HepG2 (cell line): Measurements from ENCODE around the gene PIM3. TPM values are rescaled to one million over a fixed set of nuclear protein-coding genes. Genes with fewer than 3 reads are reported as not detected.

Experiments used
- ATAC-seq: fragments of 200-7000 bp; cut with Tn5 transposase; 3 replicates; pipeline ENCODE4 v1.9.1; 2020; ENCODE audit warnings: mild to moderate bottlenecking, moderate library complexity
- BruUV-seq: library from RNA; stranded (reverse); fragments of 400-500 nt; replicated peaks from 2 replicates; lab custom pipeline; 2021; lab: Mats Ljungman, UMichigan
- CTCF ChIA-PET: fragments of 300-600 bp; formaldehyde crosslinking; extraction: SDS; loops from one replicate; lab custom pipeline; 2021; ENCODE audit warnings: low total read pairs, inconsistent platforms, low intra/inter-chr PET ratio; lab: Yijun Ruan, JAX
- POLR2A ChIA-PET: fragments of 350-600 bp; sonication (Branson Sonifier 250); formaldehyde crosslinking; loops from one replicate; lab custom pipeline; 2020; ENCODE audit warnings: antibody characterized with exemption, inconsistent platforms; lab: Yijun Ruan, JAX
- DNase-seq: peaks from one replicate; pipeline ENCODE4 v3.0.0-alpha.2; 2015; ENCODE audit warnings: low spot score
- FAIRE-seq: peaks from 3 replicates; lab custom pipeline; 2011; peaks lifted over from hg19 to GRCh38; lab: Jason Lieb, UNC
- H2AFZ ChIP-seq: one replicate; pipeline ENCODE4 v1.6.1; 2011; ENCODE audit warnings: low read length, inconsistent platforms
- H3K27ac ChIP-seq: fragments of 300-600 bp; 3 replicates; pipeline ENCODE4 v1.8.0; 2011; ENCODE audit warnings: mixed run types, mild to moderate bottlenecking, mixed read lengths, low read length, inconsistent platforms; ENCODE audit not compliant: insufficient read depth; ENCODE audit errors: extremely low read length
- H3K27me3 ChIP-seq, 2 experiments: fragments of 200-600 bp in 1 of 2; 2 replicates in 1 of 2; 3 replicates in 1 of 2; pipeline versions ENCODE4 v1.6.0 to v1.8.0; 2011; ENCODE audit warnings: low read length in 2 of 2, mild to moderate bottlenecking in 2 of 2, moderate library complexity in 2 of 2, inconsistent platforms in 1 of 2; ENCODE audit not compliant: insufficient read depth in 2 of 2, control insufficient read depth in 1 of 2
- H3K36me3 ChIP-seq, 2 experiments: fragments of 200-600 bp in 1 of 2; replicated peaks in 1 of 2; 2 replicates in 1 of 2; 3 replicates in 1 of 2; pipeline versions ENCODE4 v1.5.1 to v1.8.0; 2011; ENCODE audit warnings: low read length in 2 of 2, inconsistent platforms in 1 of 2; ENCODE audit not compliant: insufficient read depth in 2 of 2, control insufficient read depth in 1 of 2
- H3K4me1 ChIP-seq: 2 replicates; pipeline ENCODE4 v1.5.1; 2012; ENCODE audit warnings: low read length, inconsistent platforms; ENCODE audit not compliant: insufficient read depth
- H3K4me2 ChIP-seq: 2 replicates; pipeline ENCODE4 v1.6.0; 2011; ENCODE audit warnings: low read depth, low read length, inconsistent platforms
- H3K4me3 ChIP-seq, 3 experiments: fragments of 200-600 bp in 1 of 3; sonication (generic), shearing (Covaris generic) in 1 of 3; replicated peaks in 1 of 3; 2 replicates each; pipeline ENCODE4 v1.5.1; 2011 to 2016; ENCODE audit warnings: low read length in 3 of 3, inconsistent platforms in 2 of 3, low read depth in 2 of 3, mild to moderate bottlenecking in 2 of 3, control low read depth in 1 of 3, mixed read lengths in 1 of 3; ENCODE audit not compliant: insufficient read depth in 1 of 3
- H3K79me2 ChIP-seq: one replicate; pipeline ENCODE4 v1.6.1; 2011; ENCODE audit warnings: low read length, inconsistent platforms; ENCODE audit not compliant: insufficient read depth
- H3K9ac ChIP-seq: 2 replicates; pipeline ENCODE4 v1.6.0; 2011; ENCODE audit warnings: mild to moderate bottlenecking, low read depth, low read length, inconsistent platforms; ENCODE audit not compliant: insufficient read depth
- H3K9me3 ChIP-seq: 2 replicates; pipeline ENCODE4 v1.5.1; 2012; ENCODE audit warnings: mild to moderate bottlenecking, low read length
- H4K20me1 ChIP-seq: 2 replicates; pipeline ENCODE4 v1.6.0; 2011; ENCODE audit warnings: inconsistent platforms, mild to moderate bottlenecking, low read length, moderate library complexity; ENCODE audit not compliant: insufficient read depth
- AGO2 ChIP-seq: fragments of 200-400 bp; formaldehyde crosslinking; optimal IDR thresholded peaks from 2 replicates; pipeline ENCODE3; 2017; ENCODE audit warnings: mild to moderate bottlenecking, low read depth, low read length, moderate library complexity
- CENPX ChIP-seq: sonication (generic); formaldehyde crosslinking; IDR thresholded peaks from 2 replicates; pipeline ENCODE4 v1.9.0; 2021; ENCODE audit warnings: mild to moderate bottlenecking, missing genetic modification reagents, moderate library complexity
- MIXL1 ChIP-seq: IDR thresholded peaks from 2 replicates; pipeline ENCODE4 v1.6.1; 2016
- NFIB ChIP-seq: sonication (generic); formaldehyde crosslinking; IDR thresholded peaks from 2 replicates; pipeline ENCODE4 v1.9.0; 2021; ENCODE audit warnings: missing genetic modification reagents, mild to moderate bottlenecking, borderline replicate concordance
- ONECUT2 ChIP-seq: sonication (generic); formaldehyde crosslinking; IDR thresholded peaks from 2 replicates; pipeline ENCODE4 v1.4.0; 2020; ENCODE audit warnings: missing genetic modification reagents
- POLR2A ChIP-seq, 2 experiments: IDR thresholded peaks; 2 replicates each; pipeline ENCODE4 v1.6.1; 2011; ENCODE audit warnings: low read depth in 2 of 2, low read length in 2 of 2, mild to moderate bottlenecking in 1 of 2, moderate library complexity in 1 of 2; ENCODE audit not compliant: insufficient read depth in 1 of 2
- RAD51 ChIP-seq: fragments of 450-650 bp; IDR thresholded peaks from 2 replicates; pipeline ENCODE4 v1.6.1; 2016; ENCODE audit warnings: borderline replicate concordance
- SMC3 ChIP-seq: IDR thresholded peaks from 2 replicates; pipeline ENCODE4 v1.6.1; 2011; ENCODE audit warnings: low read length, improper control_type of control experiment
- ZFP1 ChIP-seq: IDR thresholded peaks from 2 replicates; pipeline ENCODE4 v1.6.1; 2016
- ZMYM3 ChIP-seq: sonication (generic); formaldehyde crosslinking; IDR thresholded peaks from 2 replicates; pipeline ENCODE4 v1.5.1; 2020; ENCODE audit warnings: mild to moderate bottlenecking, missing genetic modification reagents
- ZNF121 ChIP-seq: sonication (generic); formaldehyde crosslinking; IDR thresholded peaks from 2 replicates; pipeline ENCODE4 v1.5.0; 2020; ENCODE audit warnings: mild to moderate bottlenecking, missing genetic modification reagents
- ZNF33B ChIP-seq: sonication (generic); formaldehyde crosslinking; IDR thresholded peaks from 2 replicates; pipeline ENCODE4 v1.5.1; 2020; ENCODE audit warnings: mild to moderate bottlenecking, missing genetic modification reagents
- ZNF605 ChIP-seq: sonication (generic); formaldehyde crosslinking; IDR thresholded peaks from 2 replicates; pipeline ENCODE4 v1.8.0; 2022; ENCODE audit warnings: mild to moderate bottlenecking, missing genetic modification reagents
- WGBS: methylation state at CpG from one replicate; pipeline ENCODE4 v1.1.6; 2017; ENCODE audit warnings: low lambda C conversion rate; 5-methylcytosine and 5-hydroxymethylcytosine counted together
- in situ Hi-C: cut with HindIII; loops from 2 replicates; pipeline ENCODE4 v1.10.0; 2017; ENCODE audit warnings: low pct_unique_long_range_greater_than_20kb; ENCODE audit not compliant: extremely low pct_ligation_motif_present
- intact Hi-C: fragments of 100-400 bp; cut with micrococcal nuclease; formaldehyde crosslinking; loops from one replicate; pipeline ENCODE4 v1.10.0; 2022; ENCODE audit not compliant: unreplicated experiment
- polyA plus RNA-seq, 8 experiments: library from polyadenylated mRNA; depleted of rRNA in 3 of 8; stranded (reverse) in 7 of 8; unstranded in 1 of 8; fragments of >200 nt; fragmentation: Illumina TruSeq in 4 of 8; extraction: Trizol in 4 of 8; gene quantifications; 2 replicates each; pipeline versions ENCODE4 v1.2.1 to v1.2.3, GENCODE V29; 2011 to 2016; ENCODE audit warnings: low read depth in 4 of 8, missing spikeins in 1 of 8, mixed read lengths in 1 of 8; ENCODE audit not compliant: insufficient read depth in 1 of 8
- total RNA-seq, 5 experiments: library from RNA; depleted of rRNA; stranded (reverse); fragments of >200 nt; fragmentation: Illumina TruSeq; extraction: Trizol; gene quantifications; 2 replicates each; pipeline ENCODE4 v1.2.3, GENCODE V29; 2016; ENCODE audit warnings: low read depth in 1 of 5
- TF ChIP-seq, protein P1 (sequence below): sonication (generic); formaldehyde crosslinking; IDR thresholded peaks from 2 replicates; pipeline ENCODE4 v1.4.0; 2020; ENCODE audit warnings: missing genetic modification reagents

The PIM3 gene
- total and polyA plus RNA-seq, 2 of the 13 experiments (the other 11 are each of a cell fraction or from before 2014, with no cell fraction given): 21.6 to 31.2 TPM

DNA sequence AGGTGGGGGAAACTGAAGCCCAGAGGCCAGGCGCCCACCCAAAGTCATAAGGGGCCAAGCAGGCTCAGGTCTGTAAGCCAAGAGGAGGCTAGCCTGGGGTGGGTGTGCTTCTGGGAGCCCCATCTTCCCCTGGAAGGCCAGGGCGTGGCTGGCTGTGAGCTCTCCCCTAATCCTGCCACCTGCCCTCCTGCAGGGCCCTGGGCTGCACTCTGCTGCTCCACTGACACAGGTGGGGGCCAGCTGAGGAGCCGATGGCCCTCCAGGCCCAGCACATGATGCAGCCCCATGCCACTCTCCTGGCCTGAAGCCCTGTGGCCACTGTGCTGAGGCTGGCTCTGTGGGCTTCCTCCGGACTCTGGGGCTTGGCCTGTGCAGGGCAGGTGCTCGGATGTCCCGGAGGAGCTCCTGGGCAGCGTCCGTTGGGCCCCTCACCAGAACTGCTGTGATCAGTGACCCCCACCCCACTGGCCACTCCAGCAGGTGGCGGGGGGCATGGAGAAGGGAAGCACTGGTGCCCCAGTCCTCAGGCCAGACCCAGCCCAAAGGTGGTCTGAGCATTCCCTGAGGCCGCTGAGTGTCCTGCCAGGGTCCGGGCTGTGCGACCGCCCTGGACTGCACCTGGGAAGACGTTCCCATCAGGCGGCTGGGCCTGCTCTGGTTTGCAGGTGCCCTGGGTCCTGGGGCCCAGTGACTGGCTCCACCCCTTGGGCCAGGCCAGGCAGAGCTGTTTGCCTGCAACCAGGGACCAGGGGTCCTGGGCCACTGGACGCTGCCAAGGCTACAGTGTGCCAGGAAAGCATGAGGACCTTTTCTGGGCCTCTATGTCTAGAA lies 8.5 kb downstream of the PIM3 start:
- intact Hi-C loops (loop anchor here (5.0 kb wide), 1 partner anchor 37 kb away; no protein-coding TSS in a partner anchor), in situ Hi-C loops (loop anchor here (5.0 kb wide), 1 partner anchor 37 kb away; no protein-coding TSS in a partner anchor)
- H3K36me3 ChIP-seq: peaks cover 2% of the 10 kb centered on the region in 2 experiments; a peak in 3 of 5 replicates
- ChIA-PET POLR2A (interaction anchor here (2.3 to 16.4 kb wide), 4 partner anchors 17 to 35 kb away, joined by 18 to 722 read pairs (median 40); partner anchors contain the start of gene PIM3), CTCF (no interaction called here)
- TF ChIP-seq AGO2: peak; percentile 62
- TF ChIP-seq CENPX: no peak
- WGBS: 79% methylated on average over 6 of the region's 16 CpGs
- H3K4me3 ChIP-seq: no peak overlapping the region
- peaks cover 2% of the 10 kb centered on the region for H3K79me2 ChIP-seq
- no peak overlapping the region for H3K4me2 ChIP-seq
- no peak overlapping the region for H2AFZ ChIP-seq
- no peaks in the 10 kb centered on the region for H3K27me3 ChIP-seq
- H3K9me3 ChIP-seq: no peaks in the 10 kb centered on the region
- peaks cover 13% of the 10 kb centered on the region; the same call in 1 of the 2 replicates for H4K20me1 ChIP-seq
- ATAC-seq: no peak
- DNase-seq: no peak
- no peak overlapping the region for H3K9ac ChIP-seq
- no peak for FAIRE-seq
- H3K4me1 ChIP-seq: peaks cover 87% of the 10 kb centered on the region
- BruUV-seq: no TSS peak
- no peak overlapping the region for H3K27ac ChIP-seq

DNA sequence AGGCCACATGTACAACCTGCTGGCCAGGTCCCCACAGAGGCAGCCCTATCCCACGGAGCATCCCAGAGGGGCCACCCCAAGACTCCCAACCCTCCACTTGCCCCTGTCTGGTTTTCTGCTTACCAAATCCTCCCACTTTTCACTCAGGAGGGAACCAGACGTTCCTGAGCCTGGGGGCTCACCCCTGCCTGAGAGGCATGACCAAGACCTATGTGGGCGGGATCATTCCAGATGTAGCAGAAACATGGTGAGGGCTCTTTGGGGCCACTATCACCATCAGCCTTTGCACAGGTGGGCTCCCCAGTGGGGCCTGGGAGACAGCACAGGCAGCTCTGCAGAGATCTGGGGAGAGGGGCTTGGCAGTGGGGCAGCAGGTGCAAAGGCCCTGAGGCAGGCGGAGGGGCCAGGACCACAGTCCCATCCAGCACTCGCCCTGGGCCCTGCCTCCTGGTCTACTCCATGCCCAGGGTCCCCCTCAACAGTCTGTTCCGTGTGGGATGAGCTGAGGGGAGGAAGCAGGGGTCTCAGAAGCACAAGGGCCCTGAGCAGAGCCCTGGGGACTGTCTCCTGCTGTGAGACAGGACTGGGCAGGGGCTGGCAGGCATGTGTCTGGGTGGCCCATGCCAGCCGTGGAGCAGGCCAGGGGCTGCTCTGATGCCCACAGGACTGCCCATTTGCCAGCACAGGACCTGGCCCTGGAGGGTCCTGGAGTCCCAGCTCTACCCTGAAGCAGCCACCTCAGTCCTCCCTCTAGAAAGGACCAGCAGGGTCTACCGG lies 9.4 kb downstream of the PIM3 start:
- Histone ChIP-seq H2AFZ (no peak overlapping the region), H3K27me3 (no peaks in the 10 kb centered on the region), H3K36me3 (no peaks in the 10 kb centered on the region), H3K9ac (peak overlapping the region; percentile 51), H3K79me2 (no peaks in the 10 kb centered on the region), H4K20me1 (peaks cover 4% of the 10 kb centered on the region; the same call in 1 of the 2 replicates), H3K4me1 (peaks cover 78% of the 10 kb centered on the region), H3K27ac (peak overlapping the region; percentile 31), H3K4me3 (peak overlapping the region in 1 of 3 experiments; percentile 71; a peak in 1 of 6 replicates), H3K4me2 (peak overlapping the region; percentile 79; the same call in 1 of the 2 replicates), H3K9me3 (no peaks in the 10 kb centered on the region)
- POLR2A ChIA-PET: interaction anchor here (1.2 to 16.4 kb wide), 5 partner anchors 18 to 52 kb away, joined by 6 to 722 read pairs (median 18); partner anchors contain the start of genes ALG12, CRELD2 and PIM3
- WGBS: 56% methylated on average over 4 of the region's 8 CpGs
- CTCF ChIA-PET: no interaction called here
- in situ Hi-C loops: loop anchor here (5.0 kb wide), 1 partner anchor 38 kb away; no protein-coding TSS in a partner anchor
- FAIRE-seq (no peak), DNase-seq (no peak), ATAC-seq (no peak)
- BruUV-seq: no TSS peak
- intact Hi-C loops: loop anchor here (5.0 kb wide), 1 partner anchor 38 kb away; no protein-coding TSS in a partner anchor
- TF ChIP-seq ZNF605 (CRISPR knock-in tag) (no peak), MIXL1 (no peak), ONECUT2 (CRISPR knock-in tag) (no peak), ZMYM3 (CRISPR knock-in tag) (peak; percentile 50; the same call in 1 of the 2 replicates), POLR2A (IDR thresholded peaks at IDR 0.05; ENCODE audit: insufficient read depth in 1 of 2, low read depth in 2 of 2, low read length in 2 of 2) (0 out of 4 replicates have a peak, but pooled peaks of 1 of the 2 experiments have one; percentile 12), NFIB (no peak), ZNF121 (CRISPR knock-in tag) (no peak), ZNF33B (CRISPR knock-in tag) (0 out of 2 replicates have a peak, but pooled peaks have one; percentile 1), RAD51 (no peak), ZFP1 (CRISPR knock-in tag) (no peak), SMC3 (no peak)
- TF ChIP-seq, protein P1, sequence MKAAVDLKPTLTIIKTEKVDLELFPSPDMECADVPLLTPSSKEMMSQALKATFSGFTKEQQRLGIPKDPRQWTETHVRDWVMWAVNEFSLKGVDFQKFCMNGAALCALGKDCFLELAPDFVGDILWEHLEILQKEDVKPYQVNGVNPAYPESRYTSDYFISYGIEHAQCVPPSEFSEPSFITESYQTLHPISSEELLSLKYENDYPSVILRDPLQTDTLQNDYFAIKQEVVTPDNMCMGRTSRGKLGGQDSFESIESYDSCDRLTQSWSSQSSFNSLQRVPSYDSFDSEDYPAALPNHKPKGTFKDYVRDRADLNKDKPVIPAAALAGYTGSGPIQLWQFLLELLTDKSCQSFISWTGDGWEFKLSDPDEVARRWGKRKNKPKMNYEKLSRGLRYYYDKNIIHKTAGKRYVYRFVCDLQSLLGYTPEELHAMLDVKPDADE (CRISPR knock-in tag): no peak
